ENCODE results near the gene CLSTN2.

Gene CLSTN2

GRCh38 chr3:140011086-140011485 lies 76.1 kb downstream of the CLSTN2 start:
- no peak overlapping the region for H3K14ac ChIP-seq (ENCODE audit: low read length)
- no peak overlapping the region for H3K4me3 ChIP-seq (ENCODE audit: low read depth, low read length)
- no peaks in the 10 kb centered on the region for H3K79me2 ChIP-seq (ENCODE audit: control insufficient read depth, insufficient read depth, low read length, poor library complexity)
- no peak overlapping the region for H4K8ac ChIP-seq (ENCODE audit: low read depth, low read length)
- H2AK5ac ChIP-seq (ENCODE audit: low read length), result no peak overlapping the region
- H3K36me3 ChIP-seq (ENCODE audit: control insufficient read depth in 1 of 2, insufficient read depth in 2 of 2, low read length in 2 of 2), result no peaks in the 10 kb centered on the region
- no peak overlapping the region for H3K23ac ChIP-seq (ENCODE audit: low read length)
- H2BK120ac ChIP-seq (ENCODE audit: insufficient read depth, low read length, poor library complexity), result no peak overlapping the region
- H3K27ac ChIP-seq (ENCODE audit: low read depth, low read length), result no peak overlapping the region
- no peak overlapping the region for H2BK12ac ChIP-seq (ENCODE audit: low read length)
- no peaks in the 10 kb centered on the region for H3K9me3 ChIP-seq (ENCODE audit: insufficient read depth, low read depth, low read length)
- no peak overlapping the region for H3K4ac ChIP-seq (ENCODE audit: low read depth, low read length)
- no peaks in the 10 kb centered on the region for H3K27me3 ChIP-seq (ENCODE audit: insufficient read depth, low read length)
- no peak overlapping the region for H3K9ac ChIP-seq (ENCODE audit: low read length)
- no peak overlapping the region for H2BK5ac ChIP-seq (ENCODE audit: low read depth, low read length, poor library complexity)
- H3K4me1 ChIP-seq (ENCODE audit: control insufficient read depth in 1 of 2, insufficient read depth in 2 of 2, low read length in 2 of 2), result no peaks in the 10 kb centered on the region
- DNase-seq, result no peak
- no peak overlapping the region for H2AFZ ChIP-seq (ENCODE audit: insufficient read depth, low read length, poor library complexity)
- no peak overlapping the region for H3K4me2 ChIP-seq (ENCODE audit: low read length)
- no CpG with 5 or more reads among the region's 2 CpGs for WGBS (ENCODE audit: extremely low coverage, insufficient coverage, insufficient read length)
- no peak overlapping the region for H4K12ac ChIP-seq (ENCODE audit: low read depth, low read length)
- H3K79me1 ChIP-seq (ENCODE audit: low read length), result no peaks in the 10 kb centered on the region
- H3K18ac ChIP-seq (ENCODE audit: low read length), result no peak overlapping the region
- no peak overlapping the region for H4K91ac ChIP-seq (ENCODE audit: low read depth, low read length)

GRCh38 chr3:140011611-140012277 lies 76.8 kb downstream of the CLSTN2 start:
- Histone ChIP-seq H4K12ac (ENCODE audit: low read depth, low read length) (no peak overlapping the region), H2BK5ac (ENCODE audit: low read depth, low read length, poor library complexity) (no peak overlapping the region), H3K4me2 (ENCODE audit: low read length) (no peak overlapping the region), H3K4ac (ENCODE audit: low read depth, low read length) (no peak overlapping the region), H3K9ac (ENCODE audit: low read length) (no peak overlapping the region), H3K18ac (ENCODE audit: low read length) (no peak overlapping the region), H3K36me3 (ENCODE audit: control insufficient read depth in 1 of 2, insufficient read depth in 2 of 2, low read length in 2 of 2) (no peaks in the 10 kb centered on the region), H3K9me3 (ENCODE audit: insufficient read depth, low read depth, low read length) (no peaks in the 10 kb centered on the region), H4K8ac (ENCODE audit: low read depth, low read length) (no peak overlapping the region), H3K27me3 (ENCODE audit: insufficient read depth, low read length) (no peaks in the 10 kb centered on the region), H3K79me1 (ENCODE audit: low read length) (no peaks in the 10 kb centered on the region), H3K23ac (ENCODE audit: low read length) (no peak overlapping the region), H2BK120ac (ENCODE audit: insufficient read depth, low read length, poor library complexity) (no peak overlapping the region), H3K27ac (ENCODE audit: low read depth, low read length) (no peak overlapping the region), H3K79me2 (ENCODE audit: control insufficient read depth, insufficient read depth, low read length, poor library complexity) (no peaks in the 10 kb centered on the region), H3K14ac (ENCODE audit: low read length) (no peak overlapping the region), H2AK5ac (ENCODE audit: low read length) (no peak overlapping the region), H2AFZ (ENCODE audit: insufficient read depth, low read length, poor library complexity) (no peak overlapping the region), H4K91ac (ENCODE audit: low read depth, low read length) (no peak overlapping the region), H3K4me1 (ENCODE audit: control insufficient read depth in 1 of 2, insufficient read depth in 2 of 2, low read length in 2 of 2) (no peaks in the 10 kb centered on the region), H3K4me3 (ENCODE audit: low read depth, low read length) (no peak overlapping the region), H2BK12ac (ENCODE audit: low read length) (no peak overlapping the region)
- no CpG with 5 or more reads among the region's 5 CpGs for WGBS (ENCODE audit: extremely low coverage, insufficient coverage, insufficient read length)
- DNase-seq, result no peak

DNA sequence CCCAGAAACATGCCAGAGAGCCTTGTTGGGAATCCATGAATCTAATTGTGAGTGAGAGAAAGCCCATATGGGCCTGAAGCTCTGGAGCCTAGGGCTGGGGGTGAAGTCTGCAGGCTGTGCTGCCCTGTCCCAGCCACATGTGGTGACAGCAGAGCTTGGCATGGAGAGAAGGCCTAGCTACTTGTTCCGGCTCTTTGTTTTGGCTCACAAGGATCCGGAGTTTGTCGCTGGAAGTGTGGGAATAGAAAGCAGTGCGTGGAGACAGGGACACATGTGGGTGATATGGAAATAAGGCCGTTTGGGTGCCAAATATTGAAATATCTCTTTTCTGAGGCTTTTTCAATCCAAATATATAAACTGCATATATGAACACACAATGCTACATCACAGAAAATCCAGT lies 78.2 kb downstream of the CLSTN2 start:
- Histone ChIP-seq H3K9me3 (ENCODE audit: insufficient read depth, low read depth, low read length) (peaks cover 2% of the 10 kb centered on the region), H2AFZ (ENCODE audit: insufficient read depth, low read length, poor library complexity) (no peak overlapping the region), H4K8ac (ENCODE audit: low read depth, low read length) (no peak overlapping the region), H3K4me2 (ENCODE audit: low read length) (no peak overlapping the region), H4K12ac (ENCODE audit: low read depth, low read length) (no peak overlapping the region), H3K23ac (ENCODE audit: low read length) (no peak overlapping the region), H3K36me3 (ENCODE audit: control insufficient read depth in 1 of 2, insufficient read depth in 2 of 2, low read length in 2 of 2) (no peaks in the 10 kb centered on the region), H3K4ac (ENCODE audit: low read depth, low read length) (no peak overlapping the region), H3K27me3 (ENCODE audit: insufficient read depth, low read length) (no peaks in the 10 kb centered on the region), H3K18ac (ENCODE audit: low read length) (no peak overlapping the region), H3K4me3 (ENCODE audit: low read depth, low read length) (no peak overlapping the region), H3K27ac (ENCODE audit: low read depth, low read length) (no peak overlapping the region), H3K79me1 (ENCODE audit: low read length) (no peaks in the 10 kb centered on the region), H2AK5ac (ENCODE audit: low read length) (no peak overlapping the region), H3K79me2 (ENCODE audit: control insufficient read depth, insufficient read depth, low read length, poor library complexity) (no peaks in the 10 kb centered on the region), H4K91ac (ENCODE audit: low read depth, low read length) (no peak overlapping the region), H3K9ac (ENCODE audit: low read length) (no peak overlapping the region), H2BK5ac (ENCODE audit: low read depth, low read length, poor library complexity) (no peak overlapping the region), H3K14ac (ENCODE audit: low read length) (no peak overlapping the region), H2BK12ac (ENCODE audit: low read length) (no peak overlapping the region), H2BK120ac (ENCODE audit: insufficient read depth, low read length, poor library complexity) (no peak overlapping the region), H3K4me1 (ENCODE audit: control insufficient read depth in 1 of 2, insufficient read depth in 2 of 2, low read length in 2 of 2) (no peaks in the 10 kb centered on the region)
- DNase-seq, result no peak
- WGBS (ENCODE audit: extremely low coverage, insufficient coverage, insufficient read length), result no CpG with 5 or more reads among the region's 5 CpGs

GRCh38 chr3:140014831-140015495 lies 80.0 kb downstream of the CLSTN2 start:
- Histone ChIP-seq H2BK120ac (ENCODE audit: insufficient read depth, low read length, poor library complexity) (no peak overlapping the region), H2AK5ac (ENCODE audit: low read length) (no peak overlapping the region), H3K9ac (ENCODE audit: low read length) (no peak overlapping the region), H3K79me1 (ENCODE audit: low read length) (no peaks in the 10 kb centered on the region), H3K36me3 (ENCODE audit: control insufficient read depth in 1 of 2, insufficient read depth in 2 of 2, low read length in 2 of 2) (no peaks in the 10 kb centered on the region), H3K79me2 (ENCODE audit: control insufficient read depth, insufficient read depth, low read length, poor library complexity) (no peaks in the 10 kb centered on the region), H3K9me3 (ENCODE audit: insufficient read depth, low read depth, low read length) (peaks cover 2% of the 10 kb centered on the region), H3K14ac (ENCODE audit: low read length) (no peak overlapping the region), H4K91ac (ENCODE audit: low read depth, low read length) (no peak overlapping the region), H3K27ac (ENCODE audit: low read depth, low read length) (no peak overlapping the region), H2BK12ac (ENCODE audit: low read length) (no peak overlapping the region), H3K23ac (ENCODE audit: low read length) (no peak overlapping the region), H3K4me3 (ENCODE audit: low read depth, low read length) (no peak overlapping the region), H3K4me1 (ENCODE audit: control insufficient read depth in 1 of 2, insufficient read depth in 2 of 2, low read length in 2 of 2) (no peaks in the 10 kb centered on the region), H4K8ac (ENCODE audit: low read depth, low read length) (no peak overlapping the region), H3K27me3 (ENCODE audit: insufficient read depth, low read length) (no peaks in the 10 kb centered on the region), H2AFZ (ENCODE audit: insufficient read depth, low read length, poor library complexity) (no peak overlapping the region), H4K12ac (ENCODE audit: low read depth, low read length) (no peak overlapping the region), H2BK5ac (ENCODE audit: low read depth, low read length, poor library complexity) (no peak overlapping the region), H3K4me2 (ENCODE audit: low read length) (no peak overlapping the region), H3K18ac (ENCODE audit: low read length) (no peak overlapping the region), H3K4ac (ENCODE audit: low read depth, low read length) (no peak overlapping the region)
- WGBS (ENCODE audit: extremely low coverage, insufficient coverage, insufficient read length), result no CpG with 5 or more reads among the region's 3 CpGs
- DNase-seq, result no peak
